HG02981 (cell line): ENCODE data around the gene KIAA1210.
A peak's percentile ranks its signal among the peaks of the same experiment; 100 is the strongest.

Experiments
- ATAC-seq: cut with Tn5 transposase; IDR thresholded peaks from one replicate; pipeline ENCODE4 v1.9.1; 2021; ENCODE audit warnings: mild to moderate bottlenecking, moderate library complexity; ENCODE audit not compliant: unreplicated experiment

Gene KIAA1210

DNA sequence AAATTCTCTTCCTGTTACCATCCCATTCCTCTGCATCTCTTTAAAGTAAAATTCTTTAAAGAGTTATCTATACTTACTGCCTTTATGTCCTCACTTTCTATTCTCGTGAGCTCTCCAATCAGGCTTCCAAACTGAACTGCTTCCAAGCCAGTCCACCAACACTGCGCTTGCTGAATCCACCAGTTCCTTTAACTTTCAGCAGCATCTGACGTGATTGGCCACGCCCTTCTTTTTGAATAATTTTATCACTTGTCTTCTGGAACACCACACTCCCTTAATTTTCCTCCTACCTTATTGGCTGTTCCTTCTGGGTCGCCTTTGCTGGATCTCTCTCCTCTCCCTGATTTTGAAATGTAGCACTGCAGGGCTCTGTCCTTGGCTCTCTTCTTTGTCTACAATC is at the start of gene KIAA1210:
TSS of gene KIAA1210 (minus strand) at position 163 of the 400 bp plus-strand sequence. CDS start 4,170 bp downstream, outside the sequence.
- ATAC-seq, result no peak

DNA sequence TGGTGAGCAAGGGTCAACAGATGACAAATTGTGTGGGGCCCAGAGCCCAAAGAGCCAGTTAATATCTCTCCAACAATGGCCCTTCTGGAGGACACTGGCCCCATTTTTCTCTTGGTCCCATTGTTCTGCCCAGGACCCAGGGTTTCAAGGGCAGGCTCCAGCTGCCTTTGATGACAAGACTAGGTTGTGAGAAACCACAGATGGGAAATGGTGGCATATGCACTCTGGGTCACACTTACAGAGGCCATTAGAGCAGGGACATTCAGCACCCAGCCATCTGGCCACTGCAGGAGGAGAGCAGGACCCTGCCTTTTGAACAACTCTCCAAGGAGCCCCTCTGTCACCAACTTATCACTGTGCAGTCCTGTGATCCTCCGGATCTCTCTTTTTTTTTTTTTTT is 49.7 kb upstream of the KIAA1210 start:
- ATAC-seq, result no peak

DNA sequence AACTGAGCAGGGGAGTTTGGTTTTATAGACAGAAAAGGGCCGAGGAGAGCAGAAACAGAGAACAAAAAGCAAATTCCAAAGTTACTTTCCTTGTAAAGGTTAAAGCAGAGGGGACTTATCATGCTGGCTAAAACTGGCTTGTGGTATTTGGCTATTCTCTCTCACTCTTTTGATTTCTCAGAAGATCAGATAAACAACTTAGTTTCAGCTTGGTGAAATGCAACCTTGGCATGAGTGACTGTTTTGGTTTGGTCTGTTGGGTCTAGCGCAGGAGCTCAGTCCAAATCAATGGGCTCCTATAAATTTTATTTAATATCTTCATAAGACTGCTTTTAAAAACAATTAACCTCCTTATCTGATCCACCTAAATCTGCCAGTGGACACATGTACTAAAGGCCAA is 47.3 kb upstream of the KIAA1210 start:
- no peak for ATAC-seq

DNA sequence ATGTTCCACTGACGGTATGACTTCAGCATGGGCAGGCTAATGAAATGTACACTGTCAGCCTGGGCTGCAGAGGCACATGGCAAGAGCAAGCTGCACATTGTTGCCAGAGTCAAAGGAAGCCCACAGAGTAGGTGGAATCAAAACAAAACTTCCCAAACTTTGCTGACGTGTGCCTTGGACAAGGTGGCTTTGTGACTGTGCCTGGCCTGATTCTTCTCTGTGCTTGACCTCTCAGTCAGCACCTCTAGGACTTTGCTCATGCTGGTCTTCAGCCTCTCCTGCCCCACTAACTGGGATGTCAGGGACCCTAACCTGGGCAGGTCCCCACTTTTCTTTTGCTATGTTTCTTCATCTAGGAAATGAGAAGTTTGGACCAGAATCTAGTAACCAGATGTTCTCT is 40.5 kb upstream of the KIAA1210 start:
- no peak for ATAC-seq

DNA sequence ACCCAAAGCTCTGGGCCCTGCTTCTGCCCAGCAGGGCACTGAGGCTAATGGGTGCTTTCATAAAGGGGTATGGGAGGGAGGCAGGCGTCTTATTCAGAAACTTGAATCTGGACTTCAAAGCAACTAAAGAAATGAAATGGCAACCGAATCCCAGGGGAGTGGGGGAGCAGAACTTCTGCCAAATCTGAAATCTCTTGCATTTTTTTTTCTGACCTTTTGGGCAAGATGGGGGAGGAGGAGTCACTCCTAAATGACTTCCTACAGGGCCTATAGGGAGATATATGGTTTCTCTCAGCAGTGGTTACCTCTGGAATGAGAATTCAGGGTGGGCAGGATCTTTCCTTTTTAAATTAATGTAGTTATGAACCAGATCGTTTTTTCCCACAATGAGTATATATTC is 30.6 kb upstream of the KIAA1210 start:
- no peak for ATAC-seq

DNA sequence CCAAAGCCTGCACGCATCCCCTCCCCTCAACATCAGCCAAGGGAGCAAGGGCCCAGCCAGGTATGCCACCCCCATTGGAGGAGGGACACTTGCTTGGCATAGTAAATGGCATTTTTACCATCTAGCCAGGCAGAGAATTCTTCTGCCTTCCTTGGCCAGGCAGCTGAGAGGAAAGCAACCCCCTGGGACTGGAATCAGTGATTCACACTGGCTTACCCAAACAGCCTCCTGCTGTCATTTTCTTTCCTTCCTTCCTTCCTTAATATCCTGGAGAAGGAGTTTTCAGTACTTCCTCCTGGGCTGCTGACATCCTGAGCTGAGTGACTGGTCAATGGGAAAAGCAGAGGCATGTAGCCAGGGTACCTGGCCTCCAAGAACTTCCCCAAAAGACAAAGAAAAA is 28.6 kb upstream of the KIAA1210 start:
- no peak for ATAC-seq

DNA sequence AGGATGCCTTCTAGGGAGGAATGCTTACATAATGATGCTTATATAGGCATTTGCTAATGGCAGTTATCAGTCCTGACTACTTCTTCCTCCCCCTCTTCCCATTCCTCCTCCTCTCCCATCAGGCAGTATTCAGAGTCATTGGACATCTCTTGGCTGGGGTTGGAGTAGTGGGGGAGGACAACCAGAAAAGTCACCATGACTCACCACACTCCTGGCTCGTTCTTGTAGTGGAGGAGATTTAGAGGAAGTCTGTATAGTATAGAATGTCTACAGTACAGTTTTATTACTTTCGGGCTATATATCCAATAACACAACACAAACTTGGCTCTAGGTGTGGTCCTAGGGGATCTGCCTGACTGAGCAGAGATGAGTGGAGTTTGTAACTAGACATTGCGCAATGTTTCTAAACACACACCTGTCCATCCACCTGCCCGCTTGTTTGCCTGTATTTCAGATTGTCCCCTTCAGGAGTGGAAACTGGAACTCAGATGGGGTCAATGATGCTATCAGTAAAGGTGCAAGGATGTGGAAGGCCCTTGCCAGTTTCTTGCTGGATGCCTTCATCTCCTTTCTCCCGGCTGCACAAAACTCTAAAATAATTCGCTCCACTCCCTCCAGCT is 27.9 kb upstream of the KIAA1210 start:
- no peak for ATAC-seq

DNA sequence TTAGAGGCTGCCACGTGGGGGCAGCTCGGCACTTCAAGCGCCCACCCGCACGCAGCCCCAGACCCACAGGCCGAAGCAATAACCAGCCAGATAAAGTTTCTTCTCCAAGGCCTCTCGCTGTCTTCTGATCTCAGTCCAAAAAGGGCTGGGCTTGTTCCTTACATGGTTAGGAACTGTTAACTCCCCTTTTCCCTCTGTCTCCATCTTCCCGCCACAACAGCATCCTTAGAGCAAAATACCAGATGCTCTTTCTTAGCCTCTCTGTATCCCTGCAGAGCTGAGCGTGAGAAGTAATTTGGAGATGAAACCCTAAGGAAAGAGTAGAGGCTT is 23.4 kb upstream of the KIAA1210 start:
- no peak for ATAC-seq

DNA sequence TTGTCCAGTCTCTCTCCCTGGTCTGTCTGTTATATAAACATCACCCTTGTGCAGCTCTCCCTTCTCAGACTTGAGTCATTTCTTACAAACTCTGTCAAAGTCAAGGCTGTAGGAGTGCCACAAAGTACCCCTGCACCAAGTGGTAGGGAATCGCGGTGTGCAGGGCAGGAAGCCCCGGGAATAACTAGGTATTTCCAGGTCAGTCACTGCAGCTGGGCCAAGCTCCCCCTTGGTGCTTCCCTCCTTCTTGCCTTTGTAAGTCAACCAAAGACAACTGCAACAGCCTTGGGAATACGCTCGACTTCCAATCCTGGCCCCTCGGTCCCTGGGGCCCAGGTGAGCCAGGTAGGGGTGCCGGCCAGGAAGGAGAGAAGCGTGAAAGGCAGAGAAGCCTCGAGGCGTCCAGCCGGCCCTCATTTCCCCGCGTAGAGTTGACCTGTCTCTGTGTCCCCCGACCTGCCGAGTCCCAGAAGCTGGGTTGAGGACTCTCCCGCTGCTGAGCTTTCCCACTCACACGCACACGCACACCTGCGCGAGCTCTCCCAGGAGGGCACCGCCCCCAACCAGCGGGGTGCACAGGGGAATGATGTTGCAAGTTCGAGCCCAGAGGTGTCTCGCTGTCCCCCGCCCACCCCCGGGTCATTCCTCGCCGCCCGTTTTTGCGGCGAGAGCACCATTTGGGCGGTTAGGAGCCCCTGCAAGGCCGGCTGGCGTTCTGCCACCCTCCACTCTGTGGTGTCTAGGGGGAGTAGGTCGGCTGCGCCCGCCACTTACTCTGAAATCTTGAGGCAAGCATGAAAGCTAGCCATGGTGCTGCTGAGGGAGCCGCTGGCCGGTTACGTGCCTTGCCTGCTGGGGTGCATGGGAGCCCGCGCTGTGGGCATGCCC is 22.8 kb upstream of the KIAA1210 start:
- ATAC-seq, result no peak

DNA sequence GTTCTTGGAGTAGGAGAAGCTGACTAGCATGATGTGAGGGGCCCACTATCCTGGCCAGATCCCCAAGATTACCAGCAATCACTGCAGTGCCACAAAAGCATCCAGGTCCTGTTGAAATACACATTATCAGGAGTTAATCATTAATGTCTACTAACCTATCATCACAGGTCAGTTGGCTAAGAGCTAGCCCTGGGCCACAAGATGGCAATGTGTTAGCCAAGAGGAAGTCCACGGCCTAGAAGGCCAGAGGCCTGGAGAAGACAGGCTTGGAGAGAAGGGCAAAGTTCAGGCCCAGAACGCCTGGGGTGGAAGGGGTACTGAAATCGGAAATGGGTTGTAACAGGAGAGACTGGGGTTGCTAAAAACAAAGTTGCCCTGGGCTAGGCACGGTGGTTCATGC is 19.9 kb upstream of the KIAA1210 start:
- ATAC-seq, result no peak

DNA sequence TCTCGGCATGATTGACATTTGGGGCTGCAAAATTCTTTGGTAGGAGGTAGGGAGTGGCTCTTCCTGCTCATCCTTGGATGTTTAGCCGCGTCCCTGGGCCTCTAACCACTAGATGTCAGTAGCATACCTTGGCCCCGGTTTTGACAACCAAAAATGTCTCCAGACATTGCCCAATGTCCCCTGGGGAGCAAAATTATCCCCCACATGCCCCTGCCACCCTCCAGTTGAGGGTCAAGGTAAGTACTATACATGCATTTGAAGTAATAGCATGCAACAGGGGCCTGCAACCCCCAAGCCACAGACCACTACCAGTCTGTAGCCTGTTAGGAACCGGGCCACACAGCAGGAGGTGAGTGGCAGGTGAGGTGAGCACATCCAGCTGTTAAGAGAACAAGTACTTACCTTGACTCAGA is 17.6 kb upstream of the KIAA1210 start:
- no peak for ATAC-seq

DNA sequence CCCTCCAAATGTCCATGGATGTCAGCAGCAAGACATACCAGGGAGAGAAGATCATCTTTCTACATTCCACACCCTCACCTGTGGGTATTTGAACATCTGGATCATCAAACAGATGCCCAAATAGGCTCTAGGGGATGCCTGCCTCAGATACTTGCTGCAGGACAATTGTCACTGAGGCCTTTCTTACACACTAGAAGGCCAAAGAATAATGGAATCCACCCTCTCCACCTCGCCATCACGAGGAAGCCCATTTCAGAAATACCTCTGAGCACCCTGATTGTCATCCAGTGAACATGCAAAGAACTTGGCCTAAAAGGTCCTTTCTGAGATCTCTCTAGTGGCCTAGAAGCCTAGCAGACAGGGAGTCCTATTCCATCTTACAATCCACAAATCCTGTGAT is 6.9 kb upstream of the KIAA1210 start:
- ATAC-seq, result no peak

DNA sequence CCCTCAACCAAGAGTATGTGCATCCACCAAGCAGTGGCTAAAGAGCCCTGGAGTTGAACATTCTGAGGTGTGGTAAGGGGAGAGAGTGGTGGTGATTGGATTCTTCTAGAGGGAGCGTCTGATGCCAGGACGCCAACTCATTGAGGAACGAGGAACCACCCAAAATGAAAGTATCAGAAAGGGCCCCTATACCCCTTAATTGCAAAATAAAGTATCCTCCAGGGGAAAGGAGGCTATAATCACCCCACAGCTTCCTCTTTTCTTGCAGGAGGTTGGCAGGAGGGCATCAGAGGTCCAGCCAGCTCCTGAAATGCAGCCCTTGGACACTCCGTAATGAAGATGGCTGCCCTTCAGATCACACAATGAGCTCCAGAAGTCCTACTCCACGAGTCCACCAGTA is 5.3 kb upstream of the KIAA1210 start:
- no peak for ATAC-seq

DNA sequence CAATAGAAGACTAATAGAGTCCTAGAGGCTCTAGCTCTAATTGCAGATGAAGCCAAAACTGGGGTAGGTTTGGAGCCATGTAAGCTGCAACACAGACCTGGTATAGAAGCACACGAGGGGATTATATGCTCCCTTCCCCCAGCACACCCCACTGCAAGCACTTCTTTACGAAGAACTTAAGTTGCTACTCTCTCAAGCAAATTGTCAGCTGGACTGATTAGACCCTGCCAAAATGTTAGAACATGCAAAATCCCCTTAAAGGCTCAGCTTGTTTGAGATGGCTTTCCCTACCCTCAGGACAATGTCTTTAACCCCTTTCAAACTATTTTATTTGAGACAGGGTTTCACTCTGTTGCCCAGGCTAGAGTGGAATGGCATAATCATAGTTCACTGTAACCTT is 4.7 kb upstream of the KIAA1210 start:
- no peak for ATAC-seq

DNA sequence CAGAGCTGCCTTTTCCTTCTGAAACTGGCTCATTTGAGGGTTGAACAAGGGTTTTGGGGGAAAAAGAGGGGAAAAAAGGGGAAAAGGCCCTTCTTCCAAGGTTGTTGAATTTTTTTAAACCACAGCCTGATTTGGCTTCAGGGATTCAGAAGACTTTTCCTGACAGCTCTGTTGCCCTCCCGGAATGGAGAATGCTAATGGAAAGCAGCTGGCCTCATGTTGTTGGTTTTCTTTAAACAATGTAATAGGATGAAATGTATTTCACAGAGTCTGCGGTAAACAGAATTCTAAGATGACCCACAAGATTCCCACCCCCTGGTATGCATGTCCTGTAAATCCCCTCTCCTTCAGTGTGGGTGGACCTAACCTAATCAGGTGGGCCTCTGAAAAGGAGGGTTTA is 3.3 kb upstream of the KIAA1210 start:
- no peak for ATAC-seq

DNA sequence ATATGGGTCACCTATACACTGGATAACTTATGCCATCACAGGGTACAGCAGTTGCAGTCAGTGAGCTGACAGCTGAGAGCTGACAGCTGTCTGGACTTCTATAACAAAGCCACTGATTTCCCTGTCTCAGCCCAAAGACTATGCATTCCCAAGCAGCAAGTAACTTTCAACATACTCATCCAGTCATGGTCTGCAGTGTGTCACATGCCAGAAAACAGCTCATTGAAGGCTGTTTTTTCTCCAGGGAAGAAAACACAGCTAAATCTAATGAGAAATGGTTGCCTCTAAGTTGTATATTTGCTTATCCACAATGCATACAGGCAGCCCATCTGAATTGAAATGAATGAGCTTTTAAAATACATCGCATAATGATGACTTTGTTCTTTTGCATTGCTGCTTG is 6.3 kb downstream of the KIAA1210 start:
- no peak for ATAC-seq

DNA sequence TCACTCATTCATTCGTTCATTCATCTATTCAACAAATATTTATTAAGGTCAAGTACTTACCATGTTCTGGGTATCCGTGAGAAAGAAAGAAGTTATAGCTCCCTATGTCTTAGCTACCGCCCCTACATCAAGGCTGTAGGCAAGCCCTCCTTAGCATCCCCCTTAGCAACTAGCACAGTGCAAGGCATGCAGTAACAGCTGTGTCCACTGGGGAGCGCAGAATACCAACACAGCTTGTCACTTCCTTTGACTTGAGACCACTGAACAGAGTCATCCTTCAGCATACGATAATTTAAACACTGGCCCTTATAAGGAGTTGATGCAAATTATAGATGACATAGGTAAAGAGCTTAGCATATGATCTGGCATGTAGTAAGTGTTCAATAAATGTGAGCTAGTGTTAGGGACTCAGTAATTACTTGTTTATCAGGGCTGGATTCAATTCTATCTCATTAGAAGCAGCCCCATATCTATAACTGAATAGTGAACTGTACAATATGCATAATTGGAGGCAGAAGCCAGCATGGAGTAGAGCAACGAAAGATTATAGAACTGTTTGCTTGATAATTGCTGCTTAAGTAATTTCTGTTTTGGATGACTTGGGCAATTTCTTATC is 8.7 kb downstream of the KIAA1210 start:
- peak; percentile 91 for ATAC-seq

DNA sequence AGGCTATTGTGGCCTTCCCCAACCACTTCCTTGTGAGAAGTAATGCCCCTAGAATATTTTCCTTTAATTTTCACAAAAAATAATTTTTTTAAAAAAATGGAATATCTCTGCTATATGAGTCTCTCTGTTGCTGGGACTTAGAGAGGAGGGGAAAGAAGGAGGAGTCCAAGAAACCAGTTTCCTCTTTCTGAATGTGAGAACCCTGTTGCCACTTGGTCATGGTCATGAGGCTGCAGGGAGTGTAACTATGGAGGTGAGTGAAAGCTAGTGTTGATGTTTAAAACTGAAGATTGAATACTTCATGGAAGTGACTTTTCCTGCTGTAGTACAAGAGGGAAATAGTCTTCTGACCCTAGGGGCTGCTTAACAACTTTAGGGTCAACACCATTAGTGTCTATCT is 20.4 kb downstream of the KIAA1210 start:
- ATAC-seq, result no peak

DNA sequence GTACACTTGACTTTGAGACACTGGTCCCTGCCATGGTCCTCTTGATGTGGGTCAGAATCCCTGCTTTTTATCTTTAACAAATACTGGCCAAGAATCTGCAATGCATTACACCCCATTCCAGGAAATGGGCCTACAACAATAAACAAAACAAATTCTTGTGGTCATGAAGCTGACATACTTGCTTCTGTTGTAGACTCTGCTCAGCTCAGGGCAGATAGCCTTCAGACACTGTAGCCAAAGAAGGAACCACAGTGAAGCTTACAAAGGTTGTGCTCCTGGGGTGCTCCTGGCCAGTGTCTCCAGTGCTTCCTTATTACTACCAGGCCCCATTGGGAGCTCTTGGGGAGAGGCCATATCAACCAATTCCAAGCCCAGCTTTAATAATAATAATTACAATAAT is 21.8 kb downstream of the KIAA1210 start:
- no peak for ATAC-seq

DNA sequence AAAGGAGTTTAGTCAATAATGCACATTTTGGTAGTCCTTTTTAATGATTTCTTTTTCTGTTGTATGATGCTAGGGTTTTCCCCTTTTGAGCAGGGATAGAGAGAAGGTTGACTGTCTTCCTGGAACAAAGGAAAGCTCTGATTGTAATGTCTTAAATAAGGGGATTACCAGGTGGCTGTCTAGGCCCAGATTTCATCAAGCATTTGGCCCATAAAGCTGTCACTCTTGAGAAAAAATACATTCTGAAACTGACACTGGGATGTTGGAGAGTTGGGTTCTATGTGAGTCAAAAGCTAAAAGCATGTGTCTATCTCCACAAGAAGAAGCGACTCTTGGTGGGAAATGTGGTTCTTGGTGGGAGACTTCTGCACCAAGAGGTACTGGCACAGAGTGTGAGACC is 26.4 kb downstream of the KIAA1210 start:
- ATAC-seq, result no peak

DNA sequence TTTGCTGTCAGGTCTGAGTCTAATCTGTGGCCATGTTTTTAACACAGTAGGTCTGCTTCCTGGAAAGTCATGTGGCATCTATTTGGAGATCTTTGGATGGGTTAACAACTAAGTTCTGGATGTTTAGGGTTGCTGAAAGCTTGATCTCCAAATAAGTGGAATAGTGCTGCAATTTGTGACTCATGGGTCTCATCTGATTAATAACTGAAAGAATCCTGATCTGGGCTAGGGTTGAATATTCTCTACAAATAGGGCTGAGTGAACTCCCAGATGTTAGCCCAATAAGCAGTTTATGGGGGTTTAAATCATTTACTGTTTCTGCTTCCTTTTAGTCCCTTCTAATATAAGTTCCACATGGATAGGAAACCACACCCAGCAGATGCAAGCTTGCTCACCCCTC is 31.7 kb downstream of the KIAA1210 start:
- no peak for ATAC-seq

DNA sequence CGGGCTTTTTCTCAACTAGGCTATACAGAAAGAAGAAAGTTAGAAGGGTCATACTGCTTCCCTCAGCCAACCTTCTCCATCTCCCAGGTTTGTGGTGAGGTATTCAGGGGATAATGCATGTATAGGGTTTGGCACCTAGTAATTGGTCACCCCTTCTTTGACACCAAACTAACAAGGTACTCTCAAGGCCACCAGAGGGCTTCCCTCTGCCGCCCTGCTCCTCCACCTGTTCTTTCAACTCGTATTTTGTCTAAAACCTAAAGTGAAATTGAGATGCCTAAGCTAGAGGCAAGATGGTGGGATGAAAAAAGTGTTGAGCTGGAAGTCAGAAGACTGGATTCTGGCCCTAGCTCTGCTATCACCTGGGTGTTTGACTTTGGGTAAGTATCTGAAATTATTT is 32.8 kb downstream of the KIAA1210 start:
- ATAC-seq, result no peak
